ENCODE measurements around the gene LRP8.

Gene LRP8

GRCh38 chr1:53340660-53341520 lies 13.0 kb upstream of the LRP8 start:
- DNase-seq (ENCODE audit: low read depth in 1 of 2, low spot score in 1 of 2) = no peak

GRCh38 chr1:53339736-53340635 lies 12.1 kb upstream of the LRP8 start:
- no peak for DNase-seq (ENCODE audit: low read depth in 1 of 2, low spot score in 1 of 2)

DNA sequence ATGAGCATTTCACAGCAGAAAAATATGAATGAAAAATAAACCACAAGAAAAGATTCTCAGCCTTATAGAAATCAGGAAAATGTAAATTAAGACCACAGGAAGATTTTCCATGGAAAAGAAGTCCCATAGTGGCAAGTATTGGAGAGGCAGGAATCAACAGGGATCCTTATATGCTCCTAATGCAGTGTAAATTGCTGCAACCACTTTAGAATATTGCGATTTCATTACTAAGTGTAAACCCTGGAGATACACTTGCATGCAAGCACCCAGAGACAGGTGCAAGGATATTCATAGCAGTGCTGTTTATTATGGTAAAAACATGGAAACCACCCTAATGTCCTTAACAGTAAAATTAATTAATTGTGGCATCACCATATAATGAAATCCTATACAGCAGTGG lies 10.6 kb upstream of the LRP8 start:
- no peak for DNase-seq (ENCODE audit: low read depth in 1 of 2, low spot score in 1 of 2)

- no peak for DNase-seq (ENCODE audit: low read depth in 1 of 2, low spot score in 1 of 2)
These were observed 9.6 kb upstream of the LRP8 start for GRCh38 chr1:53337499-53337898.

DNA sequence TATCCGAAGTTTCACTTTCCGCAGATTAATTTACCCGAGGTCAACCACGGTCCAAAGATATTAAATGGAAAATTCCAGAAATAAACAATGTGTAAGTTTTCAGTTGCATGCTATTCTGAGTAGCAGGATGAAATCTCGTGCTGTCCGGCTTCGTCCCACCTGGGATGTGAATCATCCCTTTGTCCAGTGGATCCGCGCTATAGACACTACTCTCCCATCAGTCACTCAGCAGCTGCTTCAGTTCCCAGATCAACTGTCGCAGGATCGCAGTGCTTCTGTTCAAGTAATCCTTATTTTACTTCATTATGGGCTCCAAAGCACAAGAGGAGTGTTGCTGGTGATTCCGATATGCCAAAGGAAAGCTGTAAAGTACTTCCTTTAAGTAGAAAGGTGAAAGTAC lies 8.3 kb upstream of the LRP8 start:
- no peak for DNase-seq (ENCODE audit: low read depth in 1 of 2, low spot score in 1 of 2)

- DNase-seq (ENCODE audit: low read depth in 1 of 2, low spot score in 1 of 2) = no peak
These were observed 7.8 kb upstream of the LRP8 start for GRCh38 chr1:53335661-53336060.

GRCh38 chr1:53334781-53335180 lies 6.9 kb upstream of the LRP8 start:
- DNase-seq (ENCODE audit: low read depth in 1 of 2, low spot score in 1 of 2) = no peak

- no peak for DNase-seq (ENCODE audit: low read depth in 1 of 2, low spot score in 1 of 2)
These were observed 6.4 kb upstream of the LRP8 start for GRCh38 chr1:53334312-53334711.

- no peak for DNase-seq (ENCODE audit: low read depth in 1 of 2, low spot score in 1 of 2)
These were observed 5.0 kb upstream of the LRP8 start for GRCh38 chr1:53332833-53333232.

DNA sequence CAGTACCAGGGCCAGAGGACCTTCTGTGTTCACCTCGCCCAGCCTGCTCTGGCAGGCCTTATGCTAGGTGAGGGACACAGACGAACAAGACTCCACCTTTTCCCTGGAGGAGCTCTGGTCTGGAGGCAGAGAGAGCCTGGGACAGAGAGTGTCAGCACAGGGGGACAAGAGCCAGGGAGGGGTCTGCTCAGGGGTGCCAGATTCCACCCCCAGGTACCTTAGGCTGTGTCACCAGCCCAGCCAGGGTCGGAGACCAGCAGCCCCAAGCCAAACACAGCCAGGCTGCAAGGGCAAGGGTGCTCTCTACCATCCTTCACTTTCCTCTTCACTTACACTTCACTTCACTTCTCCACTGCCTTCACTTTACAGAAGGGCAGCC lies 4.3 kb upstream of the LRP8 start:
- DNase-seq (ENCODE audit: low read depth in 1 of 2, low spot score in 1 of 2) = no peak

- DNase-seq (ENCODE audit: low read depth in 1 of 2, low spot score in 1 of 2) = no peak
These were observed 3.7 kb upstream of the LRP8 start for GRCh38 chr1:53331446-53332185.

GRCh38 chr1:53330819-53331218 lies 2.9 kb upstream of the LRP8 start:
- DNase-seq (ENCODE audit: low read depth in 1 of 2, low spot score in 1 of 2) = no peak

GRCh38 chr1:53328541-53329499 lies 950 bp upstream of the LRP8 start:
- no peak for DNase-seq (ENCODE audit: low read depth in 1 of 2, low spot score in 1 of 2)

DNA sequence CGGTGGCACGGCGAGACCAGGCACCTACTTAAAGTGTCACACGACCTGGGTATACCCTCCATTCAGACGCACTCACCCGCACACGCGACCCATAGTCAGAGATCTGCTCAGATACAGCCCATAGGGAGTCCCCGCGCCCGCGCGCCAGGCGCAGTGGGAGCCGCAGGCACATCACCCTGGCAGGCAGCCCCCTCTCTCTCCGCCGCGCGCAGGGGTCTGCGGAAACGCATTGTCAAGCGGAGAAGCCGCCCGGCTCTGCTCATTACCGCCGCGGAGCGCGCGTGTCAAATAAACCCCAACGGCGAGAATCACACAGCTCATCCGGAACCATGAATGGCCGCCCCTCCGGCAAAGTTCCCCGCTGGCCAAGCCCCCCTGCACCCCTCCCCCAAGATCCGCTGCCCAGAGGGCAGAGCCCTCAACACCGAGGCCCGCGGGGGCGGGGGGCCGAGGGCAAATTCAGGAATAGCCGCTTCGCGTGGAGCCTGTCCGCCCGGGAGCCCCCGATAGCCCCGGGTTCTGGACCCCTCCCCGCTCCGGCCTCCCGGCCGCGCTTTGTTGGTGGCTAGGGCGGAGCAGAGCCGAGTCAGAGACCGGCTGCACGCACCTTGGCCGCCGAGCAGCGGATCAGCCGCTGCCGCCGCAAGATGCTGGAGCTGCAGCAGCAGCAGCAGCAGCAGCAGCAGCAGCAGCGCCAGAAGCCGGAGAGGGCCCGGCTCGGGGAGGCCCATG lies 522 bp downstream of the LRP8 start:
- peak; percentile 13 to 47 for DNase-seq (ENCODE audit: low read depth in 1 of 2, low spot score in 1 of 2)

GRCh38 chr1:53326598-53327181 lies 1.2 kb downstream of the LRP8 start:
- no peak for DNase-seq (ENCODE audit: low read depth in 1 of 2, low spot score in 1 of 2)

GRCh38 chr1:53326088-53326597 lies 1.7 kb downstream of the LRP8 start:
- DNase-seq (ENCODE audit: low read depth in 1 of 2, low spot score in 1 of 2) = peak; percentile 72 to 96

DNA sequence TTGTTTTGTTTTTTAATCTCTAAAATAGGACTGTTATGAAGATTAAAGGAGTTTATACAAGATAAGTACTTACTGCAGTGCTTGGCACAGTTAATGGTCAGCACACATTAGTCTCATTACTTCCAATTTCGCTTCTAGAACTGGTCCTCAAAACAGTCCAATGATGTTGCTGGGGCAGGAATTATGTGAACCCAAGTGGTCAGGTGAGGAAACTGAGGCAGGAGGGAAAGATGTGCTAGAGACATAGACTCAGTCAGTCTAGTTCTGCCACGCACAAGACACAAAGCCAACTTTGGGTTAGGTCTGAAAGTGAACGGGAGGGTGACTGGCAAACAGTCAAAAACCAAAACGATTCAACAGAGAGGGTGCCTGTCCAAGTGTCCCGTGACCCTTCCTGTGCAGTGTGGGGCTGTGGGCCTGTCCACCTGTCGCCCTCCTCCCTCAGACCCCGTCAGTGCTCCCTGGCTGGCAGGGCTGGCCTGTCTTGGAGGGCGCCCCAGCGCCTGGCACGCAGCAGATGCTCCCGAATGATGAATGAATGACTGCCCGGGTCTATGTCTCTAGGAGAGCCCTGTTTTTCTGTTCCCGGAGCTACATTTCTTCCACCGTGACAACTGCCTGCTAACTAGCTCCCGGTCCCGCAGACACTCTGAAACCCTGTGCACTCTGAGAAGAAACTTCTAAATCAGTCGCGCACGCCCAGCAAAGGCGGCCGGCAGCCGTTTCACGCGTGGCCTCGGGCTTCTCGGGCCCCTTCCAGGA lies 2.4 kb downstream of the LRP8 start:
- DNase-seq (ENCODE audit: low read depth in 1 of 2, low spot score in 1 of 2) = no peak

- no peak for DNase-seq (ENCODE audit: low read depth in 1 of 2, low spot score in 1 of 2)
These were observed 3.1 kb downstream of the LRP8 start for GRCh38 chr1:53324728-53325297.

Measured in stimulated activated CD4-positive, alpha-beta T cell treated with anti-CD3 and anti-CD28 coated beads, Interleukin-15, amount 100 ng/mL, for 1 hour (primary cell).